Pancreas (tissue), 10 donors: ENCODE measurements around the gene FNDC3A. TPM values are rescaled to one million over a fixed set of nuclear protein-coding genes. Genes with fewer than 3 reads are reported as not detected.
A peak's percentile ranks its signal among the peaks of the same experiment; 100 is the strongest.
"Not testable (repeated sequence)": the region's sequence is repeated elsewhere in the genome, so short reads cannot be mapped to it uniquely, and the experiment has no call there.

Experiments used
- ATAC-seq, 4 donors: fragments of 200-7000 bp; cut with Tn5 transposase; one replicate each; pipeline versions ENCODE4 v1.8.0 to v1.9.1; 2020; ENCODE audit warnings: mild to moderate bottlenecking in 4 of 4, moderate library complexity in 4 of 4
- DNase-seq, 6 donors: peaks; one replicate each; pipeline ENCODE4 v3.0.0-alpha.2; 2020
- FAIRE-seq: peaks from 2 replicates; lab custom pipeline; 2012; peaks lifted over from hg19 to GRCh38; lab: Jason Lieb, UNC
- H3K27ac ChIP-seq, 4 donors: fragments of 200-600 bp; sonication (generic); 1 replicate in 3 of 4; 2 replicates in 1 of 4; pipeline versions ENCODE4 v1.5.0 to v1.8.0; 2020
- H3K27me3 ChIP-seq, 4 donors: fragments of 200-600 bp; one replicate each; pipeline ENCODE4 v1.8.0; 2021
- H3K36me3 ChIP-seq, 3 donors: fragments of 200-600 bp; sonication (generic) in 1 of 3; one replicate each; pipeline versions ENCODE4 v1.5.0 to v1.8.0; 2020 to 2021
- H3K4me1 ChIP-seq, 3 donors: fragments of 200-600 bp; one replicate each; pipeline ENCODE4 v1.8.0; 2021
- H3K4me3 ChIP-seq, 4 donors: fragments of 200-600 bp; sonication (generic) in 2 of 4; one replicate each; pipeline versions ENCODE4 v1.5.0 to v1.8.0; 2020 to 2021
- H3K9me3 ChIP-seq, 4 donors: fragments of 200-600 bp; one replicate each; pipeline ENCODE4 v1.8.0; 2021
- CTCF ChIP-seq, 4 donors: fragments of 200-600 bp; sonication (generic) in 3 of 4; IDR thresholded peaks; one replicate each; pipeline versions ENCODE4 v1.5.0 to v1.8.0; 2021; ENCODE audit warnings: antibody characterized with exemption in 4 of 4
- WGBS, 2 donors: extraction: QIAGEN DNeasy Blood & Tissue Kit; methylation state at CpG; one replicate each; pipeline ENCODE4 v1.1.7; 2013; 5-methylcytosine and 5-hydroxymethylcytosine counted together
- intact Hi-C, 3 donors: fragments of 100-400 bp; cut with DNase I; formaldehyde crosslinking; loops; one replicate each; pipeline versions ENCODE4 v1.11.1 to v1.14.2; 2022
- polyA plus RNA-seq, 2 donors: library from polyadenylated mRNA; stranded (reverse); fragments of 200-250 nt; gene quantifications; one replicate each; pipeline ENCODE4 v1.2.3, GENCODE V29; 2013
- total RNA-seq, 6 donors: library from RNA; stranded (reverse); fragmentation: NEBNext Ultra II Directional in 4 of 6; extraction: Animal tissue kit (Norgen Biotek cat#: 25700) in 4 of 6; gene quantifications; one replicate each; pipeline versions ENCODE4 v1.2.1 to v1.2.4, GENCODE V29; 2021 to 2023
- donor health status: healthy with polysubstance abuse.
- donor health status: DM: no; HTN: no; CAD: no; lungs with moderate emphysema.
- donor health status: DM: no; HTN: no; CAD: no.
- donor health status: control.
- donor health status: control.
- donor health status: Bipolar disorder and iron deficiency.
- donor health status: DM: yes; HTN: yes; CAD: no.
- donor health status: DM: no; HTN: no; CAD: no.
- donor health status: DM: no; HTN: no; CAD: no.
- donor health status: DM: yes; HTN: yes; CAD: no.

Gene FNDC3A
- total and polyA plus RNA-seq, 8 donors: 22.4 to 65.5 (median 47.2) TPM

- no peaks in the 10 kb centered on the region for H3K27me3 ChIP-seq
- WGBS, 2 donors: 93 to 97% methylated on average over 2 of the region's 2 CpGs
- H3K36me3 ChIP-seq: no peaks in the 10 kb centered on the region
- H3K9me3 ChIP-seq: no peaks in the 10 kb centered on the region
- FAIRE-seq: no peak
- ATAC-seq: no peak
- intact Hi-C loops: no loop called here
- H3K4me3 ChIP-seq: no peak overlapping the region
- DNase-seq: no peak
- peaks cover 0 to 2% (median 0%) of the 10 kb centered on the region in 3 donors for H3K4me1 ChIP-seq
- H3K27ac ChIP-seq: no peak overlapping the region
- no peak for TF ChIP-seq CTCF (IDR thresholded peaks at IDR 0.05)
Observed at GRCh38 chr13:48994706-48995105, 19.0 kb downstream of the FNDC3A start.

- no peaks in the 10 kb centered on the region for H3K27me3 ChIP-seq
- peaks cover 2 to 4% (median 4%) of the 10 kb centered on the region in 3 donors for H3K4me1 ChIP-seq
- H3K27ac ChIP-seq: no peak overlapping the region
- H3K9me3 ChIP-seq: no peaks in the 10 kb centered on the region
- peak in 1 of 4 donors; percentile 28 for ATAC-seq
- intact Hi-C loops: no loop called here
- DNase-seq: no peak
- no peaks in the 10 kb centered on the region for H3K36me3 ChIP-seq
- no peak for TF ChIP-seq CTCF (IDR thresholded peaks at IDR 0.05)
- no peak for FAIRE-seq
- H3K4me3 ChIP-seq: no peak overlapping the region
- WGBS, 2 donors: 48 to 71% methylated on average over 5 of the region's 5 CpGs
Observed at GRCh38 chr13:48998641-48999292, 23.1 kb downstream of the FNDC3A start.

GRCh38 chr13:49000247-49000646, 24.5 kb downstream of the FNDC3A start:
- H3K36me3 ChIP-seq: no peaks in the 10 kb centered on the region
- no peak for ATAC-seq
- intact Hi-C loops: no loop called here
- H3K27ac ChIP-seq: no peak overlapping the region
- no peak for TF ChIP-seq CTCF (IDR thresholded peaks at IDR 0.05)
- H3K27me3 ChIP-seq: no peaks in the 10 kb centered on the region
- H3K4me1 ChIP-seq: peaks cover 8 to 12% (median 10%) of the 10 kb centered on the region in 3 donors
- no peak for FAIRE-seq
- H3K9me3 ChIP-seq: no peaks in the 10 kb centered on the region
- no peak overlapping the region for H3K4me3 ChIP-seq
- WGBS, 2 donors: 94 to 98% methylated on average over 1 of the region's 1 CpG
- no peak for DNase-seq

- H3K27me3 ChIP-seq, ATAC-seq, intact Hi-C loops, FAIRE-seq, H3K9me3 ChIP-seq, H3K36me3 ChIP-seq, DNase-seq, H3K4me3 ChIP-seq, H3K27ac ChIP-seq: not testable (repeated sequence)
- peaks cover 0 to 16% (median 0%) of the 10 kb centered on the region in 3 donors for H3K4me1 ChIP-seq
- WGBS, 2 donors: 95 to 96% methylated on average over 26 to 28 of the region's 28 CpGs
Observed at GRCh38 chr13:49018986-49019635, 43.4 kb downstream of the FNDC3A start.

GRCh38 chr13:49020328-49020727, 44.6 kb downstream of the FNDC3A start:
- H3K27ac ChIP-seq: no peak overlapping the region
- intact Hi-C loops: no loop called here
- TF ChIP-seq CTCF (IDR thresholded peaks at IDR 0.05): no peak
- WGBS, 2 donors: 57 to 61% methylated on average over 2 of the region's 2 CpGs
- H3K27me3 ChIP-seq: no peaks in the 10 kb centered on the region
- no peak overlapping the region for H3K4me3 ChIP-seq
- ATAC-seq: peak in 1 of 4 donors; percentile 19
- no peaks in the 10 kb centered on the region for H3K9me3 ChIP-seq
- no peak for DNase-seq
- H3K36me3 ChIP-seq: no peaks in the 10 kb centered on the region
- peaks cover 0 to 16% (median 0%) of the 10 kb centered on the region in 3 donors for H3K4me1 ChIP-seq
- FAIRE-seq: no peak
